Common myeloid progenitor, CD34-positive (primary cell): Measurements from ENCODE around the gene EOGT. TPM values are rescaled to one million over a fixed set of nuclear protein-coding genes. Genes with fewer than 3 reads are reported as not detected.

ENCODE experiments used
- CTCF ChIA-PET: fragments of 350-600 bp; sonication (Branson Sonifier 250); formaldehyde crosslinking; loops from one replicate; lab custom pipeline; 2021; ENCODE audit warnings: antibody characterized with exemption; lab: Charles Lee
- POLR2A ChIA-PET: fragments of 350-600 bp; sonication (Branson Sonifier 250); formaldehyde crosslinking; loops from one replicate; lab custom pipeline; 2021; ENCODE audit warnings: antibody characterized with exemption; lab: Charles Lee
- DNase-seq, 3 donors: peaks; one replicate each; pipeline versions ENCODE4 v3.0.0 to v3.0.0-alpha.2; 2013
- H3K27ac ChIP-seq, 2 experiments: 1 replicate in 1 of 2; 2 replicates in 1 of 2; pipeline ENCODE4 v1.7.0; 2013; ENCODE audit warnings: inconsistent platforms in 2 of 2, low read length in 2 of 2, mild to moderate bottlenecking in 2 of 2, low read depth in 1 of 2, moderate library complexity in 1 of 2; ENCODE audit not compliant: severe bottlenecking in 2 of 2, insufficient read depth in 1 of 2, poor library complexity in 1 of 2
- H3K27me3 ChIP-seq, 5 experiments: replicated peaks in 2 of 5; 1 replicate in 3 of 5; 2 replicates in 2 of 5; pipeline versions ENCODE4 v1.6.1 to v1.7.0; 2013; ENCODE audit warnings: low read length in 4 of 5, mild to moderate bottlenecking in 2 of 5, moderate library complexity in 2 of 5, inconsistent platforms in 1 of 5; ENCODE audit not compliant: insufficient read depth in 5 of 5, control insufficient read depth in 4 of 5
- H3K36me3 ChIP-seq, 4 experiments: 1 replicate in 2 of 4; 2 replicates in 2 of 4; pipeline versions ENCODE4 v1.6.1 to v1.7.0; 2013; ENCODE audit warnings: low read length in 3 of 4, control low read depth in 1 of 4, mild to moderate bottlenecking in 1 of 4; ENCODE audit not compliant: control insufficient read depth in 4 of 4, insufficient read depth in 4 of 4
- H3K4me1 ChIP-seq, 4 experiments: 1 replicate in 3 of 4; 2 replicates in 1 of 4; pipeline versions ENCODE4 v1.6.1 to v1.7.1; 2013; ENCODE audit warnings: low read length in 3 of 4, mild to moderate bottlenecking in 3 of 4, control low read depth in 1 of 4, inconsistent platforms in 1 of 4, moderate library complexity in 1 of 4; ENCODE audit not compliant: control insufficient read depth in 4 of 4, insufficient read depth in 4 of 4; ENCODE audit errors: control extremely low read depth in 1 of 4
- H3K4me3 ChIP-seq, 7 experiments: 1 replicate in 4 of 7; 2 replicates in 3 of 7; pipeline versions ENCODE4 v1.5.1 to v1.7.0; 2013; ENCODE audit warnings: mild to moderate bottlenecking in 7 of 7, low read length in 6 of 7, moderate library complexity in 6 of 7, inconsistent platforms in 2 of 7, low read depth in 2 of 7, control low read depth in 1 of 7; ENCODE audit not compliant: insufficient read depth in 4 of 7, control insufficient read depth in 1 of 7; ENCODE audit errors: extremely low read depth in 1 of 7
- H3K9me3 ChIP-seq, 5 experiments: 1 replicate in 4 of 5; 2 replicates in 1 of 5; pipeline versions ENCODE4 v1.6.1 to v1.7.1; 2013; ENCODE audit warnings: low read length in 4 of 5, mild to moderate bottlenecking in 2 of 5, inconsistent platforms in 1 of 5, low read depth in 1 of 5, moderate library complexity in 1 of 5; ENCODE audit not compliant: control insufficient read depth in 4 of 5, insufficient read depth in 2 of 5; ENCODE audit errors: control extremely low read depth in 1 of 5
- WGBS: methylation state at CpG from one replicate; pipeline ENCODE4 v1.1.5; 2013; ENCODE audit not compliant: insufficient coverage; 5-methylcytosine and 5-hydroxymethylcytosine counted together
- polyA plus RNA-seq: library from polyadenylated mRNA; unstranded; fragments of 120-200 nt; gene quantifications from one replicate; pipeline ENCODE4 v1.2.1, GENCODE V29; 2013

Gene EOGT
- polyA plus RNA-seq: 23.6 TPM

GRCh38 chr3:69013253-69014021 lies at the start of gene EOGT:
Gene EOGT (minus strand): TSS chr3:69013684. CDS start chr3:69009846, 3,838 bp downstream.
- peaks cover 0 to 28% (median 12%) of the 10 kb centered on the region in 4 experiments for H3K36me3 ChIP-seq
- H3K9me3 ChIP-seq: no peaks in the 10 kb centered on the region
- ChIA-PET POLR2A (interaction anchor here (1.0 to 1.2 kb wide), 2 partner anchors 37 to 70 kb away, joined by 3 to 4 read pairs; no protein-coding TSS in a partner anchor), CTCF (interaction anchor here (0.6 to 1.4 kb wide), 6 partner anchors 10 to 118 kb away, joined by 3 to 6 read pairs (median 4); no protein-coding TSS in a partner anchor)
- 0% methylated on average over 87 of the region's 96 CpGs for WGBS
- peak; percentile 82 to 89 (median 86) for DNase-seq
- no peaks in the 10 kb centered on the region for H3K27me3 ChIP-seq
- H3K4me1 ChIP-seq: peaks cover 0 to 17% (median 9%) of the 10 kb centered on the region in 4 experiments
- H3K27ac ChIP-seq: no peak within 1 kb of the TSS
- H3K4me3 ChIP-seq: peak within 1 kb of the TSS; percentile 42 to 90 (median 82)

- H3K36me3 ChIP-seq: peaks cover 13 to 76% (median 39%) of the 10 kb centered on the region in 4 experiments
- no peaks in the 10 kb centered on the region for H3K9me3 ChIP-seq
- H3K4me1 ChIP-seq: peaks cover 6 to 15% (median 10%) of the 10 kb centered on the region in 4 experiments
- ChIA-PET POLR2A (no interaction called here), CTCF (interaction anchor here (1.4 kb wide), 1 partner anchor 15 kb away, joined by 3 read pairs; no protein-coding TSS in a partner anchor)
- no peak overlapping the region for H3K27ac ChIP-seq
- H3K4me3 ChIP-seq: no peak overlapping the region
- DNase-seq: no peak
- no peaks in the 10 kb centered on the region for H3K27me3 ChIP-seq
These were observed 46.2 kb upstream of the EOGT start for GRCh38 chr3:69059688-69060087.

- Histone ChIP-seq H3K9me3 (no peaks in the 10 kb centered on the region), H3K4me3 (no peak overlapping the region), H3K36me3 (peaks cover 9 to 73% (median 40%) of the 10 kb centered on the region in 4 experiments), H3K27me3 (no peaks in the 10 kb centered on the region), H3K27ac (peak overlapping the region; percentile 48 to 75), H3K4me1 (peaks cover 6 to 15% (median 10%) of the 10 kb centered on the region in 4 experiments)
- POLR2A ChIA-PET: no interaction called here
- CTCF ChIA-PET: interaction anchor here (1.0 to 1.3 kb wide), 3 partner anchors 15 to 26 kb away, joined by 3 to 4 read pairs (median 3); partner anchors contain the start of gene ARL6IP5
- DNase-seq: no peak
- 80% methylated on average over 1 of the region's 2 CpGs for WGBS
These were observed 45.4 kb upstream of the EOGT start for GRCh38 chr3:69058947-69059224.

- POLR2A ChIA-PET: no interaction called here
These were observed 44.9 kb upstream of the EOGT start for GRCh38 chr3:69058180-69058946.

GRCh38 chr3:69052472-69052898 lies 39.0 kb upstream of the EOGT start:
- peak overlapping the region in 6 of 7 experiments; percentile 84 to 100 (median 94) for H3K4me3 ChIP-seq
- peaks cover 7 to 40% (median 23%) of the 10 kb centered on the region in 4 experiments for H3K36me3 ChIP-seq
- ChIA-PET CTCF (interaction anchor here (0.7 to 1.4 kb wide), 10 partner anchors 10 to 271 kb away, joined by 3 to 5 read pairs (median 3); partner anchors contain the start of gene ARL6IP5), POLR2A (interaction anchor here (0.6 to 1.3 kb wide), 4 partner anchors 11 to 30 kb away, joined by 3 to 5 read pairs (median 3); no protein-coding TSS in a partner anchor)
- peaks cover 10 to 25% (median 18%) of the 10 kb centered on the region in 4 experiments for H3K4me1 ChIP-seq
- H3K27me3 ChIP-seq: no peaks in the 10 kb centered on the region
- 14% methylated on average over 8 of the region's 9 CpGs for WGBS
- no peaks in the 10 kb centered on the region for H3K9me3 ChIP-seq
- DNase-seq: no peak
- peak overlapping the region; percentile 95 to 97 for H3K27ac ChIP-seq

More at GRCh38 chr3:69058180-69058946, 44.9 kb upstream of the EOGT start:
- Histone ChIP-seq H3K36me3 (peaks cover 9 to 68% (median 40%) of the 10 kb centered on the region in 4 experiments), H3K4me3 (peak overlapping the region in 2 of 7 experiments; percentile 32 to 33), H3K9me3 (no peaks in the 10 kb centered on the region), H3K27me3 (no peaks in the 10 kb centered on the region), H3K4me1 (peaks cover 6 to 15% (median 10%) of the 10 kb centered on the region in 4 experiments), H3K27ac (peak overlapping the region; percentile 48 to 75)
- 0% methylated on average over 2 of the region's 3 CpGs for WGBS
- CTCF ChIA-PET: interaction anchor here (1.0 to 1.9 kb wide), 6 partner anchors 14 to 265 kb away, joined by 3 to 5 read pairs (median 4); partner anchors contain the start of genes ARL6IP5 and LMOD3
- peak; percentile 45 to 83 (median 72) for DNase-seq

GRCh38 chr3:69051756-69052471 lies 38.4 kb upstream of the EOGT start, which contains the start of gene TMF1:
Gene TMF1 (minus strand): TSS chr3:69052333. CDS start chr3:69052086, 247 bp downstream.
- Histone ChIP-seq H3K36me3 (peaks cover 11 to 42% (median 26%) of the 10 kb centered on the region in 4 experiments), H3K27me3 (no peaks in the 10 kb centered on the region), H3K27ac (peak within 1 kb of the TSS; percentile 95 to 97), H3K4me3 (peak within 1 kb of the TSS; percentile 81 to 100 (median 92)), H3K4me1 (peaks cover 10 to 28% (median 18%) of the 10 kb centered on the region in 4 experiments), H3K9me3 (no peaks in the 10 kb centered on the region)
- ChIA-PET CTCF (interaction anchor here (0.7 to 1.7 kb wide), 11 partner anchors 9 to 272 kb away, joined by 3 to 6 read pairs (median 3); partner anchors contain the start of gene ARL6IP5), POLR2A (interaction anchor here (0.8 to 1.3 kb wide), 4 partner anchors 10 to 41 kb away, joined by 3 read pairs; no protein-coding TSS in a partner anchor)
- WGBS: 0% methylated on average over 39 of the region's 45 CpGs
- peak; percentile 99 to 100 (median 100) for DNase-seq
